GF-D8 (cell line): ENCODE data around the gene OR5A1.
"Not testable (repeated sequence)": the region's sequence is repeated elsewhere in the genome, so short reads cannot be mapped to it uniquely, and the experiment has no call there.

Source experiments
- DNase-seq: peaks from one replicate; lab custom pipeline; 2025; lab: John Stamatoyannopoulos, UW

Gene OR5A1

DNA sequence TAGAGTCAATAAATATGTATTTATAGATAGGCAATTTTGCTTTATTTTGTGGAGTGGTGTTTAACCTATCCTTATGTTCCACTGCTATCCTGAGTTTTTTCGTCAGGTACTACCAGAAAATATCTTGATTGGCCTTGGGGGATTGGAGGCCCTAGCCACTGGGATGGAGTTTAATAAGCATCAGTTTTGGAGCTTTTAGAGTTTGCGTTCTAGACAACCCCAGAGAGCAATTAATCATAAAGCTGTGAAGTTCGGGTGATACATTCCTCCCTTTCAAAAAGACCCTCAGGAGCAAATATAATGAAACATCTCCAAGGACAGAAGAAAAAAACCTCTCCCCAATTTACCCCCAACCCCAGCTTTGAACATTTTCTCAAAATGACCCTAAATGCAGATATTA lies at the start of gene OR5A1:
OR5A1 (plus strand) TSS at position 301 of the 400 bp plus-strand sequence. CDS start 6,700 bp downstream, outside the sequence.
- DNase-seq: no peak

DNA sequence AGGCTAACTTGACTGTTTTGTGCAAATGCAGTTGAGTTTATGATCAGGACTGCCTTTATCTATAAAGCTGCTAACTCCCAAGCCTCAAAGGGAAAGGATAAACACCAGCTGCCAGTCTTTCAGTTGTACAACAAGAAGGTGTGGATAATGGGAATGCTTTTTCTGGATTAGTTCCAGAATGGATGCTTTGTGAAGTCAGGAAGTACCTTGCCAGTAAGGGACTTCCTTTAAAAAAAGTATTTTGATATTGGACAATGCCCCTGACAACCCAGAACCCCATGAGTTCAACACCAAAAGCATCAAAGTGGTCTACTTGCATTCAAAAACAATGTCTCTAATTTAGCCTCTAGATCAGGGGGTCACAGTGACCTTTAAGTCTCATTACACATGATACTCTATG lies 42.1 kb upstream of the OR5A1 start:
- DNase-seq: no peak

DNA sequence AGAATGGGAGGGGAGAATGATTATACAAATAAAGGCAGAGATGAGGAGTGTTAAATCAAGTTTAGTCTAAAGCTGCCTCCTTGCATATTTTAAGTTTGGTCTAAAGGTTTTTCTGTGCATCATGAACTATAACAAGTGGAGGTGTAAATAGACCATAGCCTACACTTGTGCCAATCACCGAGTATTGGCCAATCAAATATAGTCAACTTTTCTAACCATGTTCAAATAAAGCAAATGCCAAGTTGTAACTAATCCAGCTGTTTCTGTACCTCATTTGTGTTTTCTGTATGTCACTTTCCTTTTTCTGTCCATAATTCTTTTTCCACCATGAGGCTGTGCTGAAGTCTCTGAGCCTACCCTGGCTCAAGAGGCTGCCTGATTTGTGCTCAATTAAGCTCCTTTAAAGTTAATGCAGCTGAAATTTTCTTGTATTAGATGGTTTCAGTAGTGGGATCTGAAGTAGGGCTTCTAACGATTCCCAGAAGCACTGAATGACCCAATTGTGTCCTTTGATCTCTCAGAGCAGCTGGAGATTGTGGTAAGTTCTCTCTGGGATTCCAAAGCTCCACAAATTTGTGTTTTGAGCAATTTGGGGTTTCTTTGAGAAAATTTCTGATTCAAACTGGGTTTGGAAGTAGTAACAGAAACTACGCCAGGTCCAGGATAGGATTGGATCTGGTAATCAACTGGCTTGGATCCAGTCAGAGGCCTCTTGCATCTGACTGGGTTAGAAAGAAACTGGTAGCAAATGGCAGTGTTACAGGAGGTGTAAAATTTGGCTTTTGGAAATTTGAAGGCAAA lies 35.6 kb upstream of the OR5A1 start:
- DNase-seq: no peak

DNA sequence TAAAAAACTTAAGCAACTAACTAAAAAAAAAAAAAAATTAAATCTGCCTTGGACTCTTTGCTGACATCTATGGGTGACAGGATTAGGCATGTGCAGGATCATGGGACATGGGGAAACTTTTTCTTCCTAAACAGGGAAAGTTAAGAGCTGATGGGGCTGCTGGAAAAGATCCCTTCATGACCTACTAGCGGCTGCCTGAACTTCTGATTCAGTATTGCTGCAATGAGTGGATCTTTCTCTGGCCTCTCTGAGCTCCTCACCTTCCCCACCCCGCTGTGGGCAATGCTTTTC lies 35.1 kb upstream of the OR5A1 start:
- no peak for DNase-seq

DNA sequence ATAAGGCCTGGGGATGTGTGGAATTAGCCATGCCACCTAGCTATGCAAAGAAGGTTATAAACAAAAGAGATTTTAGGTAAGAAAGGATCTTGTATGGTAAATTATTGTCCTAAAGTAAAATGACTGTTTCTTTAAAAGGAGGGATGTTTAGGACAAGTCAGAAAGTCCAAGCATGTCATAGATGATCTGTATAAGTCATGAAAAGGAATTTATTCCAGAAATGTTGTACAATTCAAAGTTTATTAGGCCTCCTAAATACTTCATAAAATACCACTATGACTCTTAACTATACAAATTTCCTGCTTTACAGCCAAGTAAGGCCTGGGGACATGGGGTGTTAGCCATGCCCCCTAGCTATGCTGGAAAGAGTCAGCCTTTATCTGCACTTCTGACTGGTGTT lies 32.7 kb upstream of the OR5A1 start:
- no peak for DNase-seq

DNA sequence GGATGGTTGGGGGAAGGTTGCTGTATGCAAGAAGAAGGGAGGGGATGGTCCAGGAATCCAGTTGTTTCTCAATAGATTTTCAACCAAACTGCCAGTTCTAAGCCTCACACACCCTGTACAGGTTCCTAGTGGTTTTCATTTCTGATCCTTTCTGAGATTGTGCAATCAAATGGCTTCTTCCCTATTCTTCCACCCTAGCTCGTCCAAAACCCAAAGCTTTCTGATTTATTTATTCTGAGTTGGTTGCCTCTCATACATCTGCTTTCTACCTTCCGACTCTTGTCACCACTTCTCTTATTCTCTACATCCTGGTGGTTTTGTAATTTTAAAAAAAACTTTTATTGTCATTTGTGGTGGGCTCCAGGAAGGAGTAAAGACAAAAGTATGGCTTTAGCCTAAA lies 22.6 kb upstream of the OR5A1 start:
- DNase-seq: peak; percentile 20

DNA sequence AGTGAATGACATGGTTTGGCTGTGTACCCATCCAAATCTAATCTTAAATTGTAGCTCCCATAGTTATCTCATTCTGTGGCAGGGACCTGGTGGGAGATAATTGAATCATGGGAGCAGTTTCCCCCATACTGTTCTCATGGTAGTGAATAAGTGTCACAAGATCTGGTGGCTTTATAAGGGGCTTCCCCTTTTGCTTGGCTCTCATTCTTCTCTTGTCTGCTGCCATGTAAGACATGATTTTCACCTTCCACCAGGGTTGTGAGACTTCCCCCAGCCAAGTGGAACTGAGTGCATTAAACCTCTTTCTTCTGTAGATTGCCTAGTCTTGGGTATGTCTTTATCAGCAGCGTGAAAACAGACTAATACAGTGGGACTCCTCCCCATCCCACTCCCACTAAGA lies 21.2 kb upstream of the OR5A1 start:
- DNase-seq: no peak

DNA sequence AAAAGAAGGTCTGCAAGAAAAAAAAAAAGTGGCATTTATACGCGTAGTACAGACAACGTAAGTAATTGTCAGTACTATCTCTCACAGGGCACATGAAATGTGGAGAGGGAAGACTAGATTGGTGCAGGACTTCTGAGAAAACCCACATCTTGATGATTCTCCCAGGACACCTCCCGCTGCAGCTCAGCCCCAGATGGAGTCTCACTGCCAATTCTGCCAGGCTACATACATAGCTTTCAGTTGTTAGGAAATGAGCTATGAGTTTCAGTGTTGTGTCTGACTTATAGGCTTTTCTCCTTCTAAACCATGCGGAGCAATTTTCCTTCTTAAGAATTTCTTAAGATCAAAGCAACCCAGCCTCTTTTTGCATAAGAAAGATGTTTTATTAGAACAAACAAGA lies 19.7 kb upstream of the OR5A1 start:
- DNase-seq: no peak

DNA sequence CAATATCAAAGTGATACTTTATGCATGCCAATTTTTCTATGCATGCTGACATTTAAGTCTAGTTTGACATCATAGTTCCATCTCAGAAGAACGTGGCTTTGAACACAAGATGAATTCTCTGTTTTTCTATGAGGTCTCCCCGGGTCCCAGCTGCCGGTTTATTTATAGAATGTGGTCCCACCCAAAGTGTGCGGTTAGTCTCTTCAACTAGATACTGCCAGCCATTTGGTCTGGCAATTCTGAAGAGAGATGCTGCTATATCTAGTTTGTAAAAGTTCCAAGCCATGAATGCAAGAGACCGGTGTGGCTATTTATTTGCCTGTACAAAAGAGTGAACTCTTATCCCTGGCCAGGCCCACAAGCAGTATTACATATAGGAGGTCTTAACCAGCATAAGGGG lies 19.2 kb upstream of the OR5A1 start:
- DNase-seq: no peak

DNA sequence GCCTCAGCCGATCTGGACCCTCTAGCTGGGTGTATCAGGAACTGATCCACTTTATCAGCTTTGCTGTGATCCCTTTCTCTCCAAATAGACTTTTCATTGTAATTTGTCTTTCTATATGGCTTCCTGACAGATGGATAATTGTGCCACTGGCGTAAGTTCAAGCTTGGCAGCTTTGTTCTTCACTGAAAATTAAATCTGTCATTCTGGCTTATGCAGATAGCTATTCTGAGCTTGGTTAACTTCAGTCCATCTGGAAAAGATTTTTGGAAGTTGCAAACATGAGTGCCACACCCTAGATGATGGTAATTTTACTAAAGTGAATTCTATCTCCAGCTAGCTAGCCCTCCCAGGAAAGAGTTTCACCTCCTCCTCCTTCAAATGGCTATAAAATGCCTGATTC lies 18.1 kb upstream of the OR5A1 start:
- DNase-seq: no peak

DNA sequence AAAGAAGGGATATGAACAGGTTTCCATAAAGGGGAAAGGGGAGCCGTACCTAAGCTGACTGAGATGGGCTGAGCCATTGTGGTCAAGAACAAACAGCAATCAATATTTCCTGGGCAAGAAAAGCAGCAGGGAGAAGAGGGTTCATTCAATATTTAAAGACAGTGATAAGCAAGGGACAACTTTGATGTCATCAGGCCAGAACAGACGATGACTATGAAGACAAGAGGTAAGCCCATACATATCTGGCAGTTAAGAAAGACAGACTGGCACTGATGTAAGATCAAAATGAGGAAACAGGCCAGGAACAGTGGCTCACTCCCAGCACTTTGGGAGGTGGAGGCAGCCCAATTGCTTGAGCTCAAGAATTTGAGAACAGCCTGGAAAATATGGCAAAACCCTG lies 12.4 kb upstream of the OR5A1 start:
- no peak for DNase-seq

DNA sequence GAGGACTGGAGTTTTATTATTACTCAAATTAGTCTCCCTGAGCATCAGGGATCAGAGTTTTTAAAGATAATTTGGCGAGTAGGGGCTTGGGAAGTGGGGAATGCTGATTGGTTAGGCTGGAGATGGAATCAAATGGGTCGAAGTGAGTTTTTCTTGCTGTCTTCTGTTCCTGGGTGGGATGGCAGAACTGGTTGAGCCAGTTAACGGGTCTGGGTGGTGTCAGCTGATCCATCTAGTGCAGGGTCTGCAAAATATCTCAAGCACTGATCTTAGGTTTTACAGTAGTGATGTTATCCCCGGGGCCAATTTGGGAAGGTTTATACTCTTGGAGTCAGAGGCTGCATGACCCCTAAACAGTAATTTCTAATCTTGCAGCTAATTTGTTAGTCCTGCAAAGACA lies 11.1 kb upstream of the OR5A1 start:
- no peak for DNase-seq

DNA sequence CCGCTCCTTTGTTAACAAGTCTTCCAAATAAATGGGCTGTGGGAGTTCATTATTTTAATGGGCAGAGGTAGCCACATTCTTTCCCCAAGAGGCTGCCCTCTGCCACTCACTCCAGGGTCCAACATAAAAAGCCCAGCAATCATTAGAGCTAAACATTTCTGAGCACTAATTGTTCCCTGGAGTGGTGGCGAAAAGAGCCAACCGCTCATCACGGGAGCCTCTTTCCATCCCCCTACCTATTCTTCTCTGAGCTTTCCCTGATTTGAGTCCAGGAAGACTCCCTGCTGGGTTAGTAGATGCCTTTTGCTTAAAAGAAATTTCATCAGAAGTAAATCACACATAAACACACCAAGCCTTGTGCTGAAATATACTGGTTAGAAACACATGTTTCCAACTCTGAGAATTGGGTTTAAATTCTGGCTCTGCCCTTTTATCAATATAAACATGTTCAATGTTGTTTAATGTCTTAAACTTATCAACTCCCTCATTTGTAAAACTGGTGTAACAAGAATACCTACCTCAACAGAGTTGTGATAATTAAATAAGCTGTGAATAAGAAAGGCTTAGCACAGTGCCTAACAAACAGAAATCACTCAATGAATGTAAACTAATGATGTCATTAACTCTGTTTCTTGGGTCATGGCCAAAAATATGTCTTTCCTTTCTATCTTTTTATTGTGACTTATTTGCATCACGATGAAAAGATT lies 9.8 kb upstream of the OR5A1 start, which contains the start of gene OR5A2:
OR5A2 (minus strand) TSS at position 53 of the 707 bp plus-strand sequence. CDS start 3,460 bp downstream, outside the sequence.
- no peak for DNase-seq

DNA sequence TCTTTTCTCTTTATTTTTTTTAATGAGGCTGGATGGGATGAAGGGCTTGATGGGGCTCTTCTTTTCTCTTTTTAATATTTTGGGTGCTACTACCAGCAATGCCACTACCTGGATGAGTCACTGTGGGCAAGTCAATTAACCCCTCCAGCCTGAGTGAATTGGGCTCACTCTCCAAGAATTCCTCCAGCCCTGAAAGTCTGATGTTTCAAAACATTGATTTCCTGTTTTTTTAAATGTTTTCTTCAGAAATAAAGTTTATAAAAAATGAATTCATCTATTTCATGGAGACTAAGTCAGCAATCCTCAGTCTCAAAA lies 9.2 kb upstream of the OR5A1 start:
- no peak for DNase-seq

DNA sequence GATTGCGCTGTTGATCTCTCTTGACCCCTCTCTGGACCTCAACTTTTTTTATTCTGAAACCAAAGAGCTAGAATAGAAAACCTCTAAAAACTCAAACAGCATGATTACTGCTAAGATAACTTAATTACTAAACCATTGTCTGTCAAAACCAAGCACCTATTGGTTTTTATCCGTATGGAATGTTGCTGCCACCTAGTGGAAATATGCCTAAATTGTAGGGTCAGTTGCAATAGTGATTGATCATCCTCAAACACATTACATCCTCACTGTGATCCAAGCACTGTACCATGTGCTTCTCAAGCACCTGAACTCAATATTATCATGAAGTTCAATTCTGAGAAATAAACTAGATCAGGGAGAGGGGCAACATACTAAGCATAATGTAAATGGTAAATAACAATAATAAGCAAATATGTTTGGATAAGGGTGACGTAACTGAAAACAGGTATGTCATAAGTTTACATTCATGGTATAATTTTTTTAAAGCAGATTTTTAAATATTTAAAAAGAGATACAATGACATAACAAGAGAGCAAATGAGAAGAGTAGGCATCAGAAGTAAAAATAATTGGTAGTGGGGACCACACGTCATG lies 6.2 kb upstream of the OR5A1 start:
- no peak for DNase-seq

DNA sequence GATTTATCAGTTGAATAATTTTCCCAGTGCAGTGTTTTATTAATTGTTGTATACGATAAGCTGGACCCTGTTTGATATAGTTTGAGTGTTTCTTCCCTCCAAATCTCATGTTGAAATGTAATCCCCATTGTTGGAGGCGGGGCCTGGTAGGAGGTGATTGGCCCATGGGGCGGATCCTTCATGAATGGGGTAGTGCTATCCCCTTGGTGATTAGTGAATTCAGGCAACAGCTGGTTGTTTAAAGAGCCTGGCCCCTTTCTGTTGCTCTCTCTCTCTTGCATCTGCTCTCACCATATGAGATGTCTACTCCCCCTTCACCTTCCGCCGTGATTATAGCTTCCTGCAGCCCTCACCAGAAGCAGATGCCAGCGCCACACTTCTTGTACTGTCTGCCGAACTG lies 1.5 kb downstream of the OR5A1 start:
- no peak for DNase-seq

DNA sequence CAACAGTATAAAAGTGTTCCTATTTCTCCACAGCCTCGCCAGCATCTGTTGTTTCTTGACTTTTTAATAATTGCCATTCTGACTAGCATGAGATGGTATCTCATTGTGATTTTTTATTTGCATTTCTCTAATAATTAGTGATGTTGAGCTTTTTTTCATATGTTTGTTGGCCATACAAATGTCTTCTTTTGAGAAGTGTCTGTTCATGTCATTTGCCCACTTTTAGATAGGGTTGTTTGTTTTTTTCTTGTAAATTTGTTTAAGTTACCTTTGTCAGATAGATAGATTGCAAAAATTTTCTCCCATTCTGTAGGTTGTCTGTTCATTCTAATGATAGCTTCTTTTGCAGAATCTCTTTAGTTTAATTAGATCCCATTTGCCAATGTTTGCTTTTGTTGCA lies 9.4 kb downstream of the OR5A1 start:
- not testable (repeated sequence) for DNase-seq

DNA sequence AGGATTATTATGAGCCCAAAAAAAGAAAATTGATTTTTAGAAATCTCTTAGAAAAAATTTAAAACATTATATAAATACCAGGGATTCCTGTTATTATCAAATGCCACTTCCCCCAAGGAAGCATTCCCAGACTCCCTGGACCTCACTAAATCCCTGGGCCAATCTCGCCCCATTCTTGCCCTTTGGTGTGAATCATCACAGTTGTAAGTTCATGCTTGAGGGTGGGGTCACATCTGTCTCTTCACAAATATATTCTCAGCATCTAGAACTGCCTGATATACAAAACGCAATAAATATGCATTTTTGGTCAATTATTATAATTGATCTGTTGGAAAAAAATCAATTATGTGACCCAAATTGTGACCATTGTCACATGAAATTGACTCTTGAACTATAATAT lies 12.2 kb downstream of the OR5A1 start:
- DNase-seq: no peak

DNA sequence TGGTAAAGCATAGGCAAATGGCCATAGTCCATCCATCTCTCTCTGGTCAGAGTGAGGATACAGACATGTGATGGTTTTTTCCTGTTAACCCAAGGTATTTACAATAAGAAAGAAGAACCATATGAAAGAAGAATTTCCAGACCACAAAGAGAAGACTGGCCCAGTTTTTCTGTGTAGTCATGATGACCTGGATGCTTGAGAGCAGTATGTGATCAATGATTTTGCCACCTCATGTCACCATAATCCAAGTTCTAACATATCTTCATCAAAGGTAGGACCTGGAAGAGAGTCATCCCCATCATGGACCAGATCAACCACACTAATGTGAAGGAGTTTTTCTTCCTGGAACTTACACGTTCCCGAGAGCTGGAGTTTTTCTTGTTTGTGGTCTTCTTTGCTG lies 20.4 kb downstream of the OR5A1 start, which contains the start of gene OR4D6:
OR4D6 (plus strand) TSS at position 301 of the 400 bp plus-strand sequence; CDS start at position 301, 0 bp downstream.
- DNase-seq: no peak

DNA sequence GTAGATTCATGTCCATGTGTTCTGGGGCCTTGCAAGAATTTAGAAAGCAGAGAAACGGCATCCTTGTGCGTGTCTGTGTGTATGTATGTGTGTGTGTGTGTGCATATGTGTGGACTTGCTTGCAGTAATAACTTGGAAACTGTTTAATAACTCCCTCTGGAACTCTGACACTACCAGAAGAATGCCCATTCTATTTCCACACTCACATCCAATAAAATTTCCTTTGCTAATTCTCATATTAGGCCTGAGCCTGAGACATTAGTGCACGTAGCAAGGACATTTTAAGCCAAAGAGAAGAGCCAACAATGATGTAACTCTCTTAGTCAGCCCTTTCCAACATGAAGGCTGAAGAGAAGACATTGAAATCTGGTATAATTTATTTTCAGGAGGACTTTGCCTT lies 23.6 kb downstream of the OR5A1 start:
- no peak for DNase-seq

DNA sequence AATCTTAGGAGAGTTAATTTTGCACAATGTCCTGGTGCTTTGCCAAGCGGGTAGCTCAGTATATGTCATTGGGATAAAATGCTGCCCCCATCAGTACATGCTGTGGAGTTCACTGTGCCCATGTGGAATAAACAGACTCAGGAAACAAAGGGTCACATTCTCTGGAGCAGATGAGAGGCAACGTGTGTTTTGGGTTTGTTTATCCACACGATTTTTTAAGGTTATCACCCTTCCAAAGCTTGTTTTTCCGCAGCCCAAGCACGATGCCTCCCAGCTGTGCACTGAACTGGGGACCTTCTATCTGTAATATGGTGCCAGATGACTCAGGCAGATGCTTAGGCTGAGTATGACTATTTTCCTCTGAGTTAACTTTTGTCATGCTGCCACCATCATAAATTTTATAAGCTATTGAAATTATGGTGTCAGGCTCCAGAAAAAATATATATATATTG lies 26.9 kb downstream of the OR5A1 start:
- DNase-seq: no peak

DNA sequence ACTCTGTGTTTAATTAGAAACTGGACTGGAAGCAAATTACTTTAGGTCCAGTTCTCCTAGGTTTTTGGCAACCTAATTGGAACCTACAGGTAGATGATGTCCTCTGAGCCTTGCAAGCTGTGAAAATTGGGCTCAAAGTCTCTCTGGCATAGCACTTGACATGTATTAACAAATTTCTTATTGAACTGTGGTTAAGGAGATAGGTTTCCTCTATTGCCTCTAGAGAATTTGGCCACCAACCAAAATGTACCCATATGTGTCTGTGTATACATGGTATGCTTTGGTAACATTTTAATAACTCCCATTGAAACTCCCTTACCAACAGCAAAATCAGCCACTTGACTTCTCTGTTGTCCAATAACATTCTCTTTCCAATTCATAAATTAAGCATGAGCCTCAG lies 36.7 kb downstream of the OR5A1 start, which contains the start of gene OR4D10:
OR4D10 (plus strand) TSS at position 301 of the 400 bp plus-strand sequence. CDS start 4,115 bp downstream, outside the sequence.
- no peak for DNase-seq

DNA sequence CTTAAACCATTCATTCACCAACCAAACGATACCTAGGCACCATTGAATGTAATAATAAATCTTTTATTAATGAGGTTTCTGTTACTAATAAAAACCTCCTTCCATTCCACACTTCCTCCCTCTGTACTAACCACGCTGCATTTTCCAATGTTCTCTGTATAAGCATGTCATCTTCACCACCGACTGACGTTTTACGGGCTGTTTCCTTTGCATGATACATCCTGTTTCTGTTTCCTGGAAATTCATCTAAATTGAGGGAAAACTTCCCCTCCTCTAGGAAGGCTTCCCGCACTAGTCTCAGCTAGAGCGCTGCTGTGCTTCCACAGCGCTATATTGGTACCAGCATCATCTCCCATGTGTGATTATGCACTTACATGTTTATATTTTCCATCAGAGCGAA lies 38.9 kb downstream of the OR5A1 start:
- no peak for DNase-seq
